Loucy (cell line): ENCODE data around the gene KLF3.

ENCODE experiments used
- CTCF ChIP-seq: fragments of 200-600 bp; sonication (generic); conservative IDR thresholded peaks from 2 replicates; pipeline ENCODE4 v1.5.1; 2014; ENCODE audit warnings: mild to moderate bottlenecking, antibody characterized with exemption, low read length
- EZH2phosphoT487 ChIP-seq: fragments of 200-600 bp; IDR thresholded peaks from 2 replicates; pipeline ENCODE4 v1.6.1; 2018; ENCODE audit warnings: antibody characterized with exemption, mild to moderate bottlenecking, moderate library complexity, borderline replicate concordance

DNA sequence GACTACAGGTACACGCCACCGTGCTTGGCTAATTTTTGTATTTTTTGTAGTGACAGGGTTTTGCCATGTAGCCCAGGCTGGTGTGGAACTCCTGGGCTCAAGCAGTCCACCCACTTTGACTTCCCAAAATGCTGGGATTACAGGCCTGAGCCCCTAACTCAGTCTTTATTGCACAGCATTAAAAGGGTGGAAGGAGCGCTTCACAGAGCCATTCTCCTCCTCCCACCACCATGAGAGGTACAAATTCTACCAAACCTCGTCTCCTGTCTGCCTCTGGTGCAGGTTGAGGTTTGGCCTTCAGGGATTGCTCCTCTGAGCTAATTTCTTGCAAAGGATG, 66.5 kb downstream of the KLF3 start:
- TF ChIP-seq CTCF (no peak), EZH2phosphoT487 (no peak)
